Endothelial cell of umbilical vein (primary cell): ENCODE measurements around the gene TMED7. TPM values are rescaled to one million over a fixed set of nuclear protein-coding genes. Genes with fewer than 3 reads are reported as not detected.
A peak's percentile ranks its signal among the peaks of the same experiment; 100 is the strongest.

ENCODE experiments used
- BruUV-seq: library from RNA; stranded (reverse); fragments of 400-500 nt; replicated peaks from 2 replicates; lab custom pipeline; 2021; lab: Mats Ljungman, UMichigan
- CTCF ChIA-PET: fragments of 300-600, 350-600 bp; sonication (Branson Sonifier 250); formaldehyde crosslinking; loops from one replicate; lab custom pipeline; 2021; ENCODE audit warnings: antibody characterized with exemption, inconsistent platforms; lab: Charles Lee
- POLR2A ChIA-PET: fragments of 300-600, 350-600 bp; sonication (Branson Sonifier 250); formaldehyde crosslinking; loops from one replicate; lab custom pipeline; 2021; ENCODE audit warnings: antibody characterized with exemption, inconsistent platforms; lab: Charles Lee
- DNase-seq: peaks from one replicate; pipeline ENCODE4 v3.0.0-alpha.2; 2011; ENCODE audit warnings: low read depth, low spot score
- FAIRE-seq: peaks from 2 replicates; lab custom pipeline; 2011; peaks lifted over from hg19 to GRCh38; lab: Jason Lieb, UNC
- H2AFZ ChIP-seq: 2 replicates; pipeline ENCODE4 v1.6.0; 2012; ENCODE audit warnings: low read depth, low read length, control low read depth, inconsistent platforms
- H3K27ac ChIP-seq: 2 replicates; pipeline ENCODE4 v1.5.1; 2011; ENCODE audit warnings: low read depth, mild to moderate bottlenecking, control low read depth, low read length, moderate library complexity; ENCODE audit not compliant: insufficient read depth
- H3K27me3 ChIP-seq, 2 experiments: 2 replicates each; pipeline versions ENCODE4 v1.6.0 to v1.6.1; 2011; ENCODE audit warnings: low read length in 2 of 2, mixed read lengths in 1 of 2; ENCODE audit not compliant: control insufficient read depth in 2 of 2, insufficient read depth in 2 of 2
- H3K36me3 ChIP-seq, 2 experiments: 2 replicates in 1 of 2; 3 replicates in 1 of 2; pipeline ENCODE4 v1.5.1; 2011; ENCODE audit warnings: low read length in 2 of 2, mild to moderate bottlenecking in 1 of 2, moderate library complexity in 1 of 2; ENCODE audit not compliant: control insufficient read depth in 2 of 2, insufficient read depth in 2 of 2; ENCODE audit errors: extremely low read depth in 1 of 2
- H3K4me1 ChIP-seq: 3 replicates; pipeline ENCODE4 v1.5.1; 2011; ENCODE audit warnings: mild to moderate bottlenecking, low read length; ENCODE audit not compliant: control insufficient read depth, insufficient read depth; ENCODE audit errors: extremely low read depth
- H3K4me2 ChIP-seq: 2 replicates; pipeline ENCODE4 v1.6.1; 2011; ENCODE audit warnings: low read length, control low read depth, mixed read lengths; ENCODE audit not compliant: insufficient read depth
- H3K4me3 ChIP-seq, 3 experiments: fragments of 200-600 bp in 1 of 3; sonication (generic), shearing (Covaris generic) in 1 of 3; replicated peaks in 1 of 3; 2 replicates each; pipeline ENCODE4 v1.5.1; 2011 to 2016; ENCODE audit warnings: control low read depth in 3 of 3, low read length in 3 of 3, mild to moderate bottlenecking in 2 of 3, inconsistent platforms in 1 of 3, low read depth in 1 of 3, moderate library complexity in 1 of 3; ENCODE audit not compliant: insufficient read depth in 1 of 3
- H3K79me2 ChIP-seq: 2 replicates; pipeline ENCODE4 v1.6.0; 2012; ENCODE audit warnings: low read length, inconsistent platforms; ENCODE audit not compliant: control insufficient read depth, insufficient read depth
- H3K9ac ChIP-seq: replicated peaks from 2 replicates; pipeline ENCODE3; 2011; ENCODE audit warnings: low read length, control low read depth; ENCODE audit not compliant: insufficient read depth; ENCODE audit errors: extremely low read depth
- H3K9me1 ChIP-seq: replicated peaks from 3 replicates; pipeline ENCODE4 v1.6.0; 2011; ENCODE audit warnings: mild to moderate bottlenecking, low read length; ENCODE audit not compliant: control insufficient read depth, insufficient read depth; ENCODE audit errors: extremely low read depth
- H3K9me3 ChIP-seq: replicated peaks from 2 replicates; pipeline ENCODE4 v1.5.1; 2012; ENCODE audit warnings: low read length, inconsistent platforms; ENCODE audit not compliant: control insufficient read depth, insufficient read depth
- H4K20me1 ChIP-seq: replicated peaks from 2 replicates; pipeline ENCODE3; 2011; ENCODE audit warnings: mild to moderate bottlenecking, low read length; ENCODE audit not compliant: control insufficient read depth, insufficient read depth; ENCODE audit errors: extremely low read depth
- CTCF ChIP-seq, 2 donors: IDR thresholded peaks; 1 replicate in 1 of 2; 2 replicates in 1 of 2; pipeline ENCODE4 v1.5.1; 2011; ENCODE audit warnings: low read length in 2 of 2, mild to moderate bottlenecking in 2 of 2, moderate library complexity in 2 of 2, control low read depth in 1 of 2, inconsistent platforms in 1 of 2, low read depth in 1 of 2; ENCODE audit not compliant: insufficient read depth in 1 of 2; ENCODE audit errors: extremely low read depth in 1 of 2
- EZH2 ChIP-seq: IDR thresholded peaks from 2 replicates; pipeline ENCODE4 v1.6.1; 2012; ENCODE audit warnings: borderline replicate concordance, low read depth, mild to moderate bottlenecking, moderate library complexity, low read length, inconsistent platforms; ENCODE audit not compliant: severe bottlenecking
- FOS ChIP-seq: IDR thresholded peaks from 2 replicates; pipeline ENCODE4 v1.6.1; 2011; ENCODE audit warnings: mild to moderate bottlenecking, low read length, moderate library complexity, borderline replicate concordance; ENCODE audit not compliant: insufficient read depth
- GATA2 ChIP-seq: IDR thresholded peaks from 2 replicates; pipeline ENCODE4 v1.7.0; 2011; ENCODE audit warnings: low read depth, mild to moderate bottlenecking, moderate library complexity, mixed read lengths, low read length; ENCODE audit not compliant: insufficient read length, insufficient read depth
- JUN ChIP-seq: IDR thresholded peaks from 2 replicates; pipeline ENCODE4 v1.6.1; 2011; ENCODE audit warnings: borderline replicate concordance, low read depth; ENCODE audit not compliant: insufficient read length, insufficient read depth
- MAX ChIP-seq: IDR thresholded peaks from 2 replicates; pipeline ENCODE4 v1.6.1; 2011; ENCODE audit not compliant: insufficient read depth, insufficient read length
- MYC ChIP-seq: IDR thresholded peaks from one replicate; pipeline ENCODE4 v1.6.1; 2011; ENCODE audit warnings: mild to moderate bottlenecking, low read depth, low read length
- POLR2A ChIP-seq: IDR thresholded peaks from 2 replicates; pipeline ENCODE4 v1.6.1; 2012; ENCODE audit warnings: low read depth, mild to moderate bottlenecking, control low read depth, low read length
- POLR2AphosphoS5 ChIP-seq: IDR thresholded peaks from 2 replicates; pipeline ENCODE4 v1.6.1; 2012; ENCODE audit warnings: low read depth, mild to moderate bottlenecking, control low read depth, low read length, moderate library complexity; ENCODE audit not compliant: insufficient read depth
- dilution Hi-C: fragments of 300-500 bp; cut with MboI; formaldehyde crosslinking; loops from one replicate; pipeline ENCODE4 v1.15.0; 2019; ENCODE audit warnings: low sequenced_read_pairs; ENCODE audit not compliant: extremely low pct_ligation_motif_present
- intact Hi-C: fragments of 100-400 bp; cut with micrococcal nuclease; formaldehyde crosslinking; loops from one replicate; pipeline ENCODE4 v1.10.0; 2022
- polyA plus RNA-seq, 4 experiments: library from polyadenylated mRNA; depleted of rRNA in 3 of 4; stranded (reverse) in 3 of 4; unstranded in 1 of 4; fragments of >200 nt; gene quantifications; 2 replicates each; pipeline versions ENCODE4 v1.2.1 to v1.2.3, GENCODE V29; 2011 to 2012; ENCODE audit warnings: missing spikeins in 1 of 4
- total RNA-seq: library from RNA; stranded (reverse); gene quantifications from 2 replicates; pipeline ENCODE4 v1.2.3, GENCODE V29; 2021

The TMED7 gene
- total and polyA plus RNA-seq, 2 donors (not counting 3 experiments of a cell fraction or from before 2014, with no cell fraction given) = 57.6 to 101 TPM

GRCh38 chr5:115621365-115621900 is 4.4 kb downstream of the TMED7 start:
- Histone ChIP-seq H4K20me1 (no peaks in the 10 kb centered on the region), H3K4me1 (peaks cover 27% of the 10 kb centered on the region), H3K9me1 (peaks cover 2% of the 10 kb centered on the region), H2AFZ (no peak overlapping the region), H3K4me3 (no peak overlapping the region), H3K79me2 (peaks cover 69% of the 10 kb centered on the region), H3K9me3 (no peaks in the 10 kb centered on the region), H3K27me3 (no peaks in the 10 kb centered on the region), H3K4me2 (no peak overlapping the region), H3K9ac (no peak overlapping the region), H3K27ac (no peak overlapping the region), H3K36me3 (peaks cover 0 to 10% of the 10 kb centered on the region in 2 experiments)
- FAIRE-seq (no peak), DNase-seq (peak; percentile 22)
- TF ChIP-seq MYC = no peak
- no peak for TF ChIP-seq MAX
- no peak for TF ChIP-seq EZH2
- no peak for TF ChIP-seq FOS
- no peak for TF ChIP-seq GATA2
- TF ChIP-seq CTCF (IDR thresholded peaks at IDR 0.05; ENCODE audit: extremely low read depth in 1 of 2, insufficient read depth in 1 of 2, low read depth in 1 of 2, low read length in 2 of 2) = no peak
- no peak for TF ChIP-seq POLR2AphosphoS5
- no peak for TF ChIP-seq POLR2A
- TF ChIP-seq JUN = no peak
- intact Hi-C loops (no loop called here), dilution Hi-C loops (no loop called here)
- ChIA-PET POLR2A (no interaction called here), CTCF (interaction anchor here (1.0 kb wide), 1 partner anchor 312 kb away, joined by 3 read pairs; no protein-coding TSS in a partner anchor)
- no TSS peak for BruUV-seq
